DMS153 (cell line): ENCODE data around the gene SPG21.

ENCODE experiments used
- DNase-seq: peaks from one replicate; lab custom pipeline; 2025; lab: John Stamatoyannopoulos, UW

SPG21 gene

GRCh38 chr15:64991536-64992135, 1.9 kb upstream of the SPG21 start:
- DNase-seq = no peak

GRCh38 chr15:64990168-64990470, 405 bp upstream of the SPG21 start:
- no peak for DNase-seq

GRCh38 chr15:64987136-64987535, 2.6 kb downstream of the SPG21 start:
- no peak for DNase-seq

- no peak for DNase-seq
Observed at GRCh38 chr15:64985366-64986033, 4.2 kb downstream of the SPG21 start.

GRCh38 chr15:64982472-64982871, 7.2 kb downstream of the SPG21 start:
- DNase-seq = no peak

GRCh38 chr15:64981812-64982431, 7.8 kb downstream of the SPG21 start:
- no peak for DNase-seq

- DNase-seq = no peak
Observed at GRCh38 chr15:64979252-64979710, 10.4 kb downstream of the SPG21 start.

GRCh38 chr15:64975390-64975789, 14.3 kb downstream of the SPG21 start:
- no peak for DNase-seq

GRCh38 chr15:64970698-64971097, 19.0 kb downstream of the SPG21 start:
- DNase-seq = no peak

GRCh38 chr15:64969401-64969800, 20.3 kb downstream of the SPG21 start:
- no peak for DNase-seq

GRCh38 chr15:64961013-64961412, 28.7 kb downstream of the SPG21 start:
- no peak for DNase-seq

- no peak for DNase-seq
Observed at GRCh38 chr15:64960153-64960552, 29.6 kb downstream of the SPG21 start.

GRCh38 chr15:64959128-64959527, 30.6 kb downstream of the SPG21 start:
- no peak for DNase-seq

- DNase-seq = no peak
Observed at GRCh38 chr15:64954395-64954794, 35.3 kb downstream of the SPG21 start.

- no peak for DNase-seq
Observed at GRCh38 chr15:64951777-64952418, 37.8 kb downstream of the SPG21 start.

GRCh38 chr15:64950888-64951287, 38.8 kb downstream of the SPG21 start:
- DNase-seq = no peak

GRCh38 chr15:64949383-64950186, 40.1 kb downstream of the SPG21 start:
- no peak for DNase-seq

- DNase-seq = no peak
Observed at GRCh38 chr15:64948916-64949315, 40.8 kb downstream of the SPG21 start.

GRCh38 chr15:64947211-64947610, 42.5 kb downstream of the SPG21 start:
- DNase-seq = no peak

GRCh38 chr15:64944961-64945360, 44.8 kb downstream of the SPG21 start:
- DNase-seq = no peak

GRCh38 chr15:64943512-64944225, 46.0 kb downstream of the SPG21 start:
- DNase-seq = no peak

GRCh38 chr15:64942356-64942755, 47.4 kb downstream of the SPG21 start:
- DNase-seq = no peak
